ENCODE data around the gene MRPL55.

GRCh38 chr1:228104526-228105269, 4.4 kb downstream of the MRPL55 start:
- no peak for TF ChIP-seq CTCF (conservative IDR thresholded peaks at IDR 0.05; ENCODE audit: low read length)
- TF ChIP-seq EZH2phosphoT487 (IDR thresholded peaks at IDR 0.05; ENCODE audit: borderline replicate concordance), result no peak
